AG04450 (cell line): ENCODE measurements around the gene DLG5. TPM values are rescaled to one million over a fixed set of nuclear protein-coding genes. Genes with fewer than 3 reads are reported as not detected.

ENCODE experiments used
- CTCF ChIA-PET: fragments of 300-600, 350-600 bp; formaldehyde crosslinking; extraction: SDS; loops from one replicate; lab custom pipeline; 2022; ENCODE audit warnings: antibody characterized with exemption, inconsistent platforms; lab: Charles Lee
- POLR2A ChIA-PET: fragments of 350-600 bp; formaldehyde crosslinking; extraction: SDS; loops from one replicate; lab custom pipeline; 2021; ENCODE audit warnings: antibody characterized with exemption, inconsistent platforms; lab: Yijun Ruan, JAX
- DNase-seq: peaks from one replicate; pipeline ENCODE4 v3.0.0-alpha.2; 2011; ENCODE audit warnings: low read depth, low spot score
- H3K27ac ChIP-seq: one replicate; pipeline ENCODE4 v1.5.1; 2012; ENCODE audit warnings: low read depth, low read length, control low read depth
- H3K27me3 ChIP-seq: one replicate; pipeline ENCODE4 v1.6.0; 2012; ENCODE audit warnings: low read length; ENCODE audit not compliant: control insufficient read depth, insufficient read depth
- H3K4me3 ChIP-seq: 2 replicates; pipeline ENCODE4 v1.5.1; 2011; ENCODE audit warnings: mild to moderate bottlenecking, low read depth, low read length, control low read depth
- H3K9me3 ChIP-seq: 2 replicates; pipeline ENCODE4 v1.5.1; 2012; ENCODE audit warnings: low read length; ENCODE audit not compliant: control insufficient read depth, insufficient read depth
- polyA plus RNA-seq: library from polyadenylated mRNA; depleted of rRNA; stranded (reverse); fragments of >200 nt; gene quantifications from 2 replicates; pipeline ENCODE4 v1.2.3, GENCODE V29; 2011
- TF ChIP-seq, protein P1 (sequence below): IDR thresholded peaks from 2 replicates; pipeline ENCODE4 v1.5.1; 2011; ENCODE audit warnings: low read depth, low read length, control low read depth, inconsistent platforms

DLG5 gene
- polyA plus RNA-seq, 1 experiment, result 16.3 TPM

DNA sequence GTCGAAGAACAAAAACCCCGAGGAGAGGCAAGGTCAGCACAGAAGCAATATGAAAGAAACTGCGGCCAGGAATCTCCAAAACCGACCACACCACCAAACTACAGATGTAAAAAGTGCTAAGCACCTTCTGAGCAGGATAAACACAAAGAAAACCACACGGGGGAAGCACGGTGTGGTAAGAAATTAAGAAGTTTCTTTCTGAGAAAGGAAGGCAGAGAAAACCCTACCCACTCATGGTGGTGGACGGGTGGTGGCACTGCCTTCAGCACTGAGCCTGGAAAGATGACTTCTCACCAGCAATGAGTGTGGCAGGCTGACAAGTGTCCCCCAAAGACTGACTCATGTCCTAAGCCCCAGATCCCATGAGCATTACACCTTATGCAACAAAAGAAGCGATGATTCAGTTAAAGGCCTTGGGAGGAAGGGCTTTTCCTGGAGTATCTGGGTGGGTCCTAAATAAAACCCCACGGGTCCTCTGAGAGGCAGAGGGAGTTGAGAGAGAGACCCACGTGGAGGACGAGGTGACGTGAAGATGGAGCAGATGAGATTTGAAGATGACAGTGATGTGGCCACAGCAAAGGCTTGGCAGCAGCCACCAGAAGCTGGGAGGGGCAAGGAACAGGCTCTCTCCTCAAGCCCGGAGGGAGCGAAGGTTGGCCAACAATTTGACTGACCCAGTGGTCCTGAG lies 124.9 kb downstream of the DLG5 start:
- no peak overlapping the region for H3K4me3 ChIP-seq
- TF ChIP-seq, protein P1, sequence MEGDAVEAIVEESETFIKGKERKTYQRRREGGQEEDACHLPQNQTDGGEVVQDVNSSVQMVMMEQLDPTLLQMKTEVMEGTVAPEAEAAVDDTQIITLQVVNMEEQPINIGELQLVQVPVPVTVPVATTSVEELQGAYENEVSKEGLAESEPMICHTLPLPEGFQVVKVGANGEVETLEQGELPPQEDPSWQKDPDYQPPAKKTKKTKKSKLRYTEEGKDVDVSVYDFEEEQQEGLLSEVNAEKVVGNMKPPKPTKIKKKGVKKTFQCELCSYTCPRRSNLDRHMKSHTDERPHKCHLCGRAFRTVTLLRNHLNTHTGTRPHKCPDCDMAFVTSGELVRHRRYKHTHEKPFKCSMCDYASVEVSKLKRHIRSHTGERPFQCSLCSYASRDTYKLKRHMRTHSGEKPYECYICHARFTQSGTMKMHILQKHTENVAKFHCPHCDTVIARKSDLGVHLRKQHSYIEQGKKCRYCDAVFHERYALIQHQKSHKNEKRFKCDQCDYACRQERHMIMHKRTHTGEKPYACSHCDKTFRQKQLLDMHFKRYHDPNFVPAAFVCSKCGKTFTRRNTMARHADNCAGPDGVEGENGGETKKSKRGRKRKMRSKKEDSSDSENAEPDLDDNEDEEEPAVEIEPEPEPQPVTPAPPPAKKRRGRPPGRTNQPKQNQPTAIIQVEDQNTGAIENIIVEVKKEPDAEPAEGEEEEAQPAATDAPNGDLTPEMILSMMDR, result no peak
- ChIA-PET POLR2A (no interaction called here), CTCF (no interaction called here)
- H3K27me3 ChIP-seq, result no peaks in the 10 kb centered on the region
- H3K9me3 ChIP-seq, result no peaks in the 10 kb centered on the region
- no peak overlapping the region for H3K27ac ChIP-seq
- DNase-seq, result no peak

DNA sequence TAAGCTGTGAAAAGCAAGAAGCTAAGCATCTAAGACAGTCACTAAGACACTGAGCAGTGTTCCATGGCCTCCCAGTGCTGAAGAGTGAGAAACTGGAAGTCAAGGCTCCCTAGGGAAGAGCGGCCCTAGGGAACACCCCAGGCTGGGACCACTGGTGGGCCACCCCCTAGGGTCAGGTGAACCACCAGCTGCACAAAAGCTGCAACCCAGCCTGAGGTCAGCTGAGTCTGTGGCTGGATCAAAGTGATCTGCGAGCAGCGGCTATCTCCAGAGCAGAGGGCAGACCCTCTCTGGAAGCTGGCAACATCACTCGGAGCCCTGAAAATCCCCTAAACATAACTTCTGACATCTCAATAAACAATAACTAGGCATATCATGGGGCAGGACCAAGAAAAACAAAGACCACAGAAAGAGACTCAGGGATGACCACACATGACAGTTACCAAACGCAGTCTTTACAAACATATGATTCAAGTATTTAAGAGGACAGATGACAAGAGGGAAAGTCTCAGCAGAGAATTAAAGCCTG lies 125.8 kb downstream of the DLG5 start:
- Histone ChIP-seq H3K27ac (no peak overlapping the region), H3K27me3 (no peaks in the 10 kb centered on the region), H3K9me3 (no peaks in the 10 kb centered on the region), H3K4me3 (no peak overlapping the region)
- DNase-seq, result no peak
- TF ChIP-seq, protein P1, result no peak
- CTCF ChIA-PET, result no interaction called here
- POLR2A ChIA-PET, result interaction anchor here (0.6 kb wide), 1 partner anchor 52 kb away, joined by 4 read pairs; no protein-coding TSS in a partner anchor

DNA sequence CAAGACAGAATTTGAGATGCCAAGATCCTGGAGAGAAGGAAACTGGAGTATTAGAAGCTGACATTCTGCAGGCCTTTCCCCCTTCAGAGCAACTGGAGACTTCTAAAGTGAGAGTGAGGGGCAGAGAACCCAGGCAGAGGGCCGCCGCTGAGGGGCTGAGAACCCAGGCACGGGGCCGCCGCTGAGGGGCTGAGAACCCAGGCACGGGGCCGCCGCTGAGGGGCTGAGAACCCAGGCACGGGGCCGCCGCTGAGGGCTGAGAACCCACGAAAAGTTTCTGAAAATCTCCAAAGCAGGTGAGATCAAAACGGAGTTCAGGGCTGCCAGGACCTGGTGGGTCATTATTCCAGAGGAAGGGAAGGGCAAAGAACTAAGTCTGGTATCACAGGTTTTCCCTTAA lies 126.2 kb downstream of the DLG5 start:
- ChIA-PET POLR2A (interaction anchor here (0.6 kb wide), 1 partner anchor 52 kb away, joined by 4 read pairs; no protein-coding TSS in a partner anchor), CTCF (no interaction called here)
- no peak overlapping the region for H3K27ac ChIP-seq

DNA sequence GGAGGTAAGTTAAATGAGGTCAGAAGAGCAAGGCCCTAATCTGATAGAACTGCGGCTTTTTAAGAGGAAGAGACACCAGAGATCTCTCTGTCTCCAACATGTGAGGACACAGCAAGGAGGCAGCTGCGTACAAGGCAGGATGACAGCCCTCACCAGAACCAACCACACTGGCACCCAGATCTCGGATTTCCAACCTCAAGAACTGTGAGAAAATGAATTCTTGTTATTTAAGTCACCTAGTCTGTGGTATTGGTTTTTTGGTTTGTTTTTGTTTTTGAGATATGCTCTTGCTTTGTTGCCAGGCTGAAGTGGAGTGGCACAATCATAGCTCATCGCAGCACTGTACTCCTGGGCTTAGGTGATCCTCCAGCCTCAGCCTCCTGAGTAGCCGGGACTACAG lies 127.2 kb downstream of the DLG5 start:
- CTCF ChIA-PET, result no interaction called here
- POLR2A ChIA-PET, result no interaction called here
- H3K27ac ChIP-seq, result no peak overlapping the region

More for the DNA sequence above, 126.2 kb downstream of the DLG5 start:
- Histone ChIP-seq H3K27me3 (no peaks in the 10 kb centered on the region), H3K4me3 (no peak overlapping the region), H3K9me3 (no peaks in the 10 kb centered on the region)
- DNase-seq, result no peak
- TF ChIP-seq, protein P1, result no peak

DNA sequence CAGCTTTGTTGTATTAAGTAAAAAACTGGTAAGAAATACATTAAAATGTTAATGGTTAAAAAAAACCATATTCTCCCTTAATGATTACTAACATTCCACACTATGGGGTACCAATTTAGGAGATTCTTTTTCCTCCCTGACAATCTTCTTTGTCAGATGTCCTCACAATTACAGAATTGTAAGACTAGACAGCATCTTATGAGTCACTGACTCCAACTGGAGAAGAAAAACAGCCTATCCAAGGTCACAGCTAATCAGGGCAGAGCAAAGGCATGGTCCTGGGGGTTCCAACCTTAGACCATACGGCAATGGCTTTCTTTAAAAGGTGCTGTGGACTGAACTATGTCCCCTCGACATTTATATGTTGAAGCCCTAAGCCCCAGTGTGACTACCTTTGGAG lies 127.6 kb downstream of the DLG5 start:
- CTCF ChIA-PET, result no interaction called here

More for the DNA sequence above, 127.2 kb downstream of the DLG5 start:
- Histone ChIP-seq H3K27me3 (no peaks in the 10 kb centered on the region), H3K9me3 (no peaks in the 10 kb centered on the region), H3K4me3 (no peak overlapping the region)
- TF ChIP-seq, protein P1, result no peak
- DNase-seq, result no peak

More for the DNA sequence above, 127.6 kb downstream of the DLG5 start:
- POLR2A ChIA-PET, result no interaction called here
- Histone ChIP-seq H3K27ac (no peak overlapping the region), H3K27me3 (no peaks in the 10 kb centered on the region), H3K4me3 (no peak overlapping the region), H3K9me3 (no peaks in the 10 kb centered on the region)
- TF ChIP-seq, protein P1, result no peak
- DNase-seq, result no peak
